ENCODE measurements around the gene MYH13. TPM values are rescaled to one million over a fixed set of nuclear protein-coding genes. Genes with fewer than 3 reads are reported as not detected.
A peak's percentile ranks its signal among the peaks of the same experiment; 100 is the strongest.

The MYH13 gene
- total RNA-seq, 1 donor from 2014 or later = not detected

DNA sequence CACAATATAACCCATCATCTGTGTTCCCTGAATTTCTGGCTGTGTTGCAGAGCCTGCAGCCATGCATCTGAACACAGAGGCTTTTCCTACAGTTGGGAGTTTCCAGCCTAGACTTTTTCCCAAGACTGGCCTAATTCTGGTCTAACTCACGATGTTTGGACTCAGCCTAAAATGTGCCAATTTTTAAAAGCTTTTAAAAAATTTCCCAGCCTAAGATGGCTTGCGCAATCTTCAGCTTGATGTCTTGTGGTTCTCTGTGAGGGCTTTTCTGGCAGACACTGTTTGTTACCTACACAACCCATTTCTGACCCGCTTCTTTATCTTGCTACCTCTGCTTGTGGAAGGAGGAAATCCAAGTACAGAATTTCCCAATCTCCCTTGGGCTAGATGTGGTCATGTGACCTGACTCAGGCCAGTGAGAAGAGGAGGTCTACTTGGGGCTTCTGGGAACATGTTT is 101.7 kb downstream of the MYH13 start:
- Mint-ChIP-seq H3K4me3 (no peak overlapping the region), H3K9me3 (peaks cover 8% of the 10 kb centered on the region), H3K4me1 (no peaks in the 10 kb centered on the region), H3K27me3 (ENCODE audit: insufficient read depth, low read depth) (peaks cover 9% of the 10 kb centered on the region), H3K36me3 (no peaks in the 10 kb centered on the region), H3K27ac (no peak overlapping the region)
- Histone ChIP-seq H3K4me2 (no peak overlapping the region), H3K4me3 (no peak overlapping the region), H3K4me1 (no peaks in the 10 kb centered on the region), H3F3A (ENCODE audit: low read depth) (no peaks in the 10 kb centered on the region), H3K9me3 (ENCODE audit: low read depth) (no peaks in the 10 kb centered on the region), H3K36me3 (no peaks in the 10 kb centered on the region), H3K27me3 (no peaks in the 10 kb centered on the region), H4K20me1 (ENCODE audit: low read depth) (no peaks in the 10 kb centered on the region), H3K79me2 (ENCODE audit: low read depth) (no peaks in the 10 kb centered on the region), H2AFZ (replicated peaks) (peak overlapping the region; percentile 17), H3K27ac (no peak overlapping the region), H3K9ac (no peak overlapping the region)
- no peak for DNase-seq (ENCODE audit: low spot score)
- TF ChIP-seq, protein P1, sequence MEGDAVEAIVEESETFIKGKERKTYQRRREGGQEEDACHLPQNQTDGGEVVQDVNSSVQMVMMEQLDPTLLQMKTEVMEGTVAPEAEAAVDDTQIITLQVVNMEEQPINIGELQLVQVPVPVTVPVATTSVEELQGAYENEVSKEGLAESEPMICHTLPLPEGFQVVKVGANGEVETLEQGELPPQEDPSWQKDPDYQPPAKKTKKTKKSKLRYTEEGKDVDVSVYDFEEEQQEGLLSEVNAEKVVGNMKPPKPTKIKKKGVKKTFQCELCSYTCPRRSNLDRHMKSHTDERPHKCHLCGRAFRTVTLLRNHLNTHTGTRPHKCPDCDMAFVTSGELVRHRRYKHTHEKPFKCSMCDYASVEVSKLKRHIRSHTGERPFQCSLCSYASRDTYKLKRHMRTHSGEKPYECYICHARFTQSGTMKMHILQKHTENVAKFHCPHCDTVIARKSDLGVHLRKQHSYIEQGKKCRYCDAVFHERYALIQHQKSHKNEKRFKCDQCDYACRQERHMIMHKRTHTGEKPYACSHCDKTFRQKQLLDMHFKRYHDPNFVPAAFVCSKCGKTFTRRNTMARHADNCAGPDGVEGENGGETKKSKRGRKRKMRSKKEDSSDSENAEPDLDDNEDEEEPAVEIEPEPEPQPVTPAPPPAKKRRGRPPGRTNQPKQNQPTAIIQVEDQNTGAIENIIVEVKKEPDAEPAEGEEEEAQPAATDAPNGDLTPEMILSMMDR (IDR thresholded peaks at IDR 0.05) = no peak
- TF ChIP-seq EZH2phosphoT487 (IDR thresholded peaks at IDR 0.05) (no peak), EZH2 (IDR thresholded peaks at IDR 0.05) (no peak)

DNA sequence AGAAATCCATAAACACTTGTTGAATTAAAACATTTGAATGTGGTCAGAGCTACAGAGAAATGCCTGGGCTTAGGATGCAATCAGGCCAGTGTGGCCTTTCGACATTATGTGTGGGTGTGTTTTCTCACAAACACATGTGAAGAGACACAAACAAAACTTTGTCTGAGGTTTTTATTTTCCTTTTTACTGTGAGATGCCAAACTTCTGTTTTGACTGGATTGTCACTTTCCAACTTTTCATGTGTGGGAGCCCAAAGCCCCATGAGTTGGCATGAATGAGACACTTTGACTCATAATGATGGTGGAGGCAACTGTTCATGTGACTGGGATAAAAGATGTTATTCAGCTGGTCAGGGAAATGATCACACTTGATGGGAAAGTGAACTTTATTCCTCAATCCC is 102.5 kb downstream of the MYH13 start:
- H2AFZ ChIP-seq (replicated peaks) = no peak overlapping the region
- Mint-ChIP-seq H3K36me3 (no peaks in the 10 kb centered on the region), H3K4me1 (peaks cover 7% of the 10 kb centered on the region), H3K4me3 (no peak overlapping the region), H3K27ac (no peak overlapping the region), H3K27me3 (ENCODE audit: insufficient read depth, low read depth) (peaks cover 9% of the 10 kb centered on the region), H3K9me3 (peaks cover 8% of the 10 kb centered on the region)
- H3K9me3 ChIP-seq (ENCODE audit: low read depth) = no peaks in the 10 kb centered on the region
- H3K27me3 ChIP-seq = no peaks in the 10 kb centered on the region
- no peak for DNase-seq (ENCODE audit: low spot score)
- no peak overlapping the region for H3K27ac ChIP-seq
- H3K4me1 ChIP-seq = no peaks in the 10 kb centered on the region
- TF ChIP-seq EZH2phosphoT487 (IDR thresholded peaks at IDR 0.05) = no peak
- TF ChIP-seq, protein P1 (IDR thresholded peaks at IDR 0.05) = no peak
- no peak for TF ChIP-seq EZH2 (IDR thresholded peaks at IDR 0.05)
- H3K36me3 ChIP-seq = no peaks in the 10 kb centered on the region
- H4K20me1 ChIP-seq (ENCODE audit: low read depth) = no peaks in the 10 kb centered on the region
- H3K4me3 ChIP-seq = no peak overlapping the region
- H3K79me2 ChIP-seq (ENCODE audit: low read depth) = no peaks in the 10 kb centered on the region
- no peak overlapping the region for H3K9ac ChIP-seq
- no peak overlapping the region for H3K4me2 ChIP-seq
- H3F3A ChIP-seq (ENCODE audit: low read depth) = no peaks in the 10 kb centered on the region

DNA sequence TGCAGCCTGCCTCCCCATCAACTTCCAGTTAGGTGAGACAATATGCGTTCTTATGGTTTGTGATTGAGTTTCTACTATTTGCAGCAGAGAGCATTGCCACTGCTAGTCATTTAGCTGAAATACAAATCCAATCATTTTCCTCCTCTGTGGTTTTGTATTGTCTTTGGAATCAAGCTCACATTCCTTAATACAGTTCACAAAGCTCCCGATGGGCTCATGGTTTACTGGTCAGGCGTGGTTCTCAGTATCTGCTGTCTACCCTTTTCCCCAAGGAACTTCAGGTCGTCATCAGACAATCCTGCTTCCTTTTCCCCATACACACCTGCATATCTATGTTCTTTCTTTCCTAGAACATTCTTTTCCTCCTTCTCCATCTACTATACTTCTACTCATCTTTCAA is 104.8 kb downstream of the MYH13 start:
- Mint-ChIP-seq H3K36me3 (no peaks in the 10 kb centered on the region), H3K27me3 (ENCODE audit: insufficient read depth, low read depth) (peaks cover 9% of the 10 kb centered on the region), H3K4me3 (no peak overlapping the region), H3K27ac (no peak overlapping the region), H3K4me1 (peaks cover 8% of the 10 kb centered on the region), H3K9me3 (peaks cover 8% of the 10 kb centered on the region)
- no peak for DNase-seq (ENCODE audit: low spot score)
- Histone ChIP-seq H3K4me2 (no peak overlapping the region), H3K9ac (no peak overlapping the region), H3K9me3 (ENCODE audit: low read depth) (no peaks in the 10 kb centered on the region), H3K79me2 (ENCODE audit: low read depth) (no peaks in the 10 kb centered on the region), H3K36me3 (no peaks in the 10 kb centered on the region), H2AFZ (replicated peaks) (no peak overlapping the region), H3K4me3 (no peak overlapping the region), H4K20me1 (ENCODE audit: low read depth) (no peaks in the 10 kb centered on the region), H3K27me3 (no peaks in the 10 kb centered on the region), H3K27ac (no peak overlapping the region), H3K4me1 (no peaks in the 10 kb centered on the region), H3F3A (ENCODE audit: low read depth) (no peaks in the 10 kb centered on the region)
- TF ChIP-seq, protein P1 (IDR thresholded peaks at IDR 0.05) = no peak
- TF ChIP-seq EZH2 (IDR thresholded peaks at IDR 0.05) (no peak), EZH2phosphoT487 (IDR thresholded peaks at IDR 0.05) (no peak)

All from neural progenitor cell (in vitro differentiated cells).